Transverse colon (tissue), 4 donors: ENCODE measurements around the gene UBQLN4. TPM values are rescaled to one million over a fixed set of nuclear protein-coding genes. Genes with fewer than 3 reads are reported as not detected.
A peak's percentile ranks its signal among the peaks of the same experiment; 100 is the strongest.

Experiments
- DNase-seq: peaks from one replicate; pipeline ENCODE4 v3.0.0-alpha.2; 2019
- H3K27ac ChIP-seq, 4 donors: fragments of 200-600 bp; sonication (generic); 2 replicates each; pipeline ENCODE4 v1.5.1; 2016 to 2018; ENCODE audit warnings: inconsistent platforms in 4 of 4
- H3K27me3 ChIP-seq: fragments of 200-600 bp; sonication (generic); 2 replicates; pipeline ENCODE4 v1.5.1; 2017; ENCODE audit warnings: inconsistent platforms
- H3K36me3 ChIP-seq, 4 donors: fragments of 200-600 bp; sonication (generic); 2 replicates each; pipeline ENCODE4 v1.5.1; 2017 to 2019; ENCODE audit warnings: inconsistent platforms in 4 of 4
- H3K4me1 ChIP-seq, 4 donors: fragments of 200-600 bp; sonication (generic); 2 replicates each; pipeline ENCODE4 v1.5.1; 2017 to 2020; ENCODE audit warnings: inconsistent platforms in 4 of 4
- H3K4me3 ChIP-seq, 4 donors: fragments of 200-600 bp; sonication (generic); 1 replicate in 1 of 4; 2 replicates in 3 of 4; pipeline versions ENCODE4 v1.5.1 to v1.6.1; 2017 to 2019; ENCODE audit warnings: inconsistent platforms in 4 of 4
- H3K9me3 ChIP-seq, 2 donors: fragments of 200-600 bp; sonication (generic); 2 replicates each; pipeline ENCODE4 v1.5.1; 2017 to 2019; ENCODE audit warnings: inconsistent platforms in 2 of 2
- CTCF ChIP-seq, 5 experiments: fragments of 200-600 bp in 3 of 5; fragments of 450-650 bp in 2 of 5; sonication (generic) in 3 of 5; IDR thresholded peaks; 1 replicate in 2 of 5; 2 replicates in 3 of 5; pipeline ENCODE4 v1.5.1; 2016 to 2017; ENCODE audit warnings: antibody characterized with exemption in 5 of 5, inconsistent platforms in 3 of 5, mild to moderate bottlenecking in 2 of 5, moderate library complexity in 1 of 5
- EP300 ChIP-seq: sonication (generic); formaldehyde crosslinking; IDR thresholded peaks from one replicate; pipeline ENCODE4 v1.6.1; 2017; ENCODE audit warnings: antibody characterized with exemption, low read depth
- POLR2A ChIP-seq: fragments of 450-650 bp; IDR thresholded peaks from one replicate; pipeline ENCODE4 v1.6.1; 2016; ENCODE audit warnings: antibody characterized with exemption, mild to moderate bottlenecking, moderate library complexity
- POLR2AphosphoS5 ChIP-seq, 3 donors: sonication (generic); formaldehyde crosslinking; IDR thresholded peaks; one replicate each; pipeline ENCODE4 v1.6.1; 2016; ENCODE audit warnings: antibody characterized with exemption in 3 of 3
- WGBS, 2 donors: methylation state at CpG; one replicate each; pipeline ENCODE4 v1.1.5; 2018; ENCODE audit warnings: low coverage in 1 of 2; 5-methylcytosine and 5-hydroxymethylcytosine counted together
- in situ Hi-C, 4 donors: fragments of 200-750 bp; cut with MboI; loops; one replicate each; pipeline versions ENCODE4 v1.15.0 to v1.15.1; 2017; ENCODE audit warnings: low sequenced_read_pairs in 3 of 4, low pct_ligation_motif_present in 1 of 4, low pct_unique_long_range_greater_than_20kb in 1 of 4
- intact Hi-C: fragments of 100-400 bp; cut with DNase I; formaldehyde crosslinking; loops from one replicate; pipeline ENCODE4 v1.15.1; 2023; ENCODE audit warnings: low total_unique reads
- total RNA-seq, 4 donors: library from RNA; depleted of rRNA; stranded (reverse); fragments of >200 nt; gene quantifications; one replicate each; pipeline ENCODE4 v1.1.0, GENCODE V29; 2016

The UBQLN4 gene
- total RNA-seq, 4 donors from 2014 or later = 7.9 to 21.3 (median 16.1) TPM

GRCh38 chr1:155993595-155993994 is 60.0 kb downstream of the UBQLN4 start:
- H3K4me1 ChIP-seq = peaks cover 7% of the 10 kb centered on the region in 4 donors
- no peak for TF ChIP-seq EP300
- TF ChIP-seq POLR2AphosphoS5 (IDR thresholded peaks at IDR 0.05) = no peak
- TF ChIP-seq POLR2A = no peak
- no peak for TF ChIP-seq CTCF (IDR thresholded peaks at IDR 0.05)
- H3K27ac ChIP-seq = no peak overlapping the region
- H3K9me3 ChIP-seq = no peaks in the 10 kb centered on the region
- intact Hi-C loops (no loop called here), in situ Hi-C loops (no loop called here)
- 40 to 79% methylated on average over 1 to 3 of the region's 3 CpGs for WGBS, 2 donors
- H3K36me3 ChIP-seq = no peaks in the 10 kb centered on the region
- no peak for DNase-seq
- H3K27me3 ChIP-seq = no peaks in the 10 kb centered on the region
- no peak overlapping the region for H3K4me3 ChIP-seq

- Histone ChIP-seq H3K27me3 (no peaks in the 10 kb centered on the region), H3K27ac (peak overlapping the region; percentile 14 to 38 (median 24)), H3K9me3 (no peaks in the 10 kb centered on the region), H3K4me3 (no peak overlapping the region), H3K4me1 (peaks cover 7 to 8% (median 7%) of the 10 kb centered on the region in 4 donors), H3K36me3 (no peaks in the 10 kb centered on the region)
- in situ Hi-C loops = no loop called here
- intact Hi-C loops = no loop called here
- no peak for TF ChIP-seq POLR2A
- TF ChIP-seq EP300 = no peak
- TF ChIP-seq CTCF (IDR thresholded peaks at IDR 0.05) = no peak
- TF ChIP-seq POLR2AphosphoS5 (IDR thresholded peaks at IDR 0.05) = no peak
- DNase-seq = no peak
- 71 to 100% methylated on average over 1 to 6 of the region's 6 CpGs for WGBS, 2 donors
Observed at GRCh38 chr1:155990005-155990739, 63.4 kb downstream of the UBQLN4 start.

- peak; percentile 75 for DNase-seq
- 45% methylated on average over 9 of the region's 9 CpGs; no CpG with 5 or more reads in 1 of the 2 donors for WGBS, 2 donors
- H3K27me3 ChIP-seq = no peaks in the 10 kb centered on the region
- H3K9me3 ChIP-seq = no peaks in the 10 kb centered on the region
- H3K4me3 ChIP-seq = peak overlapping the region in 3 of 4 donors; percentile 5 to 22 (median 13)
- in situ Hi-C loops = loop anchor here in 3 of 4 donors (5.0 to 10.0 kb wide), 2 partner anchors 52 to 55 kb away; partner anchors contain the start of gene KHDC4 (in 2 of the 3)
- peaks cover 7 to 8% (median 7%) of the 10 kb centered on the region in 4 donors for H3K4me1 ChIP-seq
- peak overlapping the region; percentile 18 to 38 (median 32) for H3K27ac ChIP-seq
- H3K36me3 ChIP-seq = no peaks in the 10 kb centered on the region
- intact Hi-C loops = loop anchor here (5.0 kb wide), 1 partner anchor 52 kb away; no protein-coding TSS in a partner anchor
- TF ChIP-seq POLR2A = no peak
- peak; percentile 98 to 99 (median 99) for TF ChIP-seq CTCF (IDR thresholded peaks at IDR 0.05)
- TF ChIP-seq POLR2AphosphoS5 (IDR thresholded peaks at IDR 0.05) = peak in 2 of 3 donors; percentile 21 to 33
Observed at GRCh38 chr1:155989242-155990004, 64.2 kb downstream of the UBQLN4 start.

Other genes starting within 250 kb of the UBQLN4 start
- 10 to 100 TPM; 36.3 to 75.6 (median 45.6) TPM for gene GON4L, start 196.6 kb downstream of the UBQLN4 start, total RNA-seq
- 1 to 10 TPM; 2.2 to 5.9 (median 3.6) TPM for gene SYT11, start 194.2 kb downstream of the UBQLN4 start, total RNA-seq
- 10 to 100 TPM in 3 of 4 donors, 1 to 10 TPM in 1; 6.4 to 23.7 (median 17.0) TPM for gene RIT1, start 142.4 kb downstream of the UBQLN4 start, total RNA-seq
- gene KHDC4, start 119.4 kb downstream of the UBQLN4 start, total RNA-seq = 100 to 1,000 TPM in 2 of 4 donors, 10 to 100 TPM in 2; 76.2 to 158 (median 98.7) TPM
- gene RXFP4, start 112.2 kb downstream of the UBQLN4 start, total RNA-seq = 10 to 100 TPM in 1 of 4 donors, 1 to 10 TPM in 2, under 1 TPM in 1; 0.80 to 11.6 (median 2.5) TPM
- 100 to 1,000 TPM; 107 to 244 (median 169) TPM for gene ARHGEF2, start 75.3 kb downstream of the UBQLN4 start, total RNA-seq
- gene SSR2, start 32.8 kb downstream of the UBQLN4 start, total RNA-seq = 100 to 1,000 TPM in 2 of 4 donors, 10 to 100 TPM in 2; 51.2 to 275 (median 168) TPM
- gene LAMTOR2, start 984 bp upstream of the UBQLN4 start, total RNA-seq = 10 to 100 TPM; 20.9 to 70.9 (median 47.5) TPM
- gene RAB25, start 7.4 kb upstream of the UBQLN4 start, total RNA-seq = 100 to 1,000 TPM; 140 to 213 (median 174) TPM
- under 1 TPM in 3 of 4 donors, not detected in 1; 0.14 to 0.60 (median 0.48) TPM for gene MEX3A, start 28.7 kb upstream of the UBQLN4 start, total RNA-seq
- 100 to 1,000 TPM; 300 to 999 (median 324) TPM for gene LMNA, start 60.9 kb upstream of the UBQLN4 start, total RNA-seq
- gene SEMA4A, start 99.8 kb upstream of the UBQLN4 start, total RNA-seq = 1 to 10 TPM in 3 of 4 donors, not detected in 1; 2.6 to 6.0 (median 4.8) TPM
- gene SLC25A44, start 140.3 kb upstream of the UBQLN4 start, total RNA-seq = 10 to 100 TPM in 3 of 4 donors, 1 to 10 TPM in 1; 9.6 to 19.9 (median 18.9) TPM
- gene PMF1, start 159.2 kb upstream of the UBQLN4 start, total RNA-seq = 10 to 100 TPM; 29.9 to 67.3 (median 52.3) TPM
- 1 to 10 TPM in 2 of 4 donors, not detected in 2; 1.6 to 2.1 TPM for gene BGLAP, start 188.4 kb upstream of the UBQLN4 start, total RNA-seq
- 1 to 10 TPM in 2 of 4 donors, not detected in 2; 1.7 to 3.1 TPM for gene PAQR6, start 194.3 kb upstream of the UBQLN4 start, total RNA-seq
- 100 to 1,000 TPM in 2 of 4 donors, 10 to 100 TPM in 2; 72.1 to 134 (median 102) TPM for gene SMG5, start 229.0 kb upstream of the UBQLN4 start, total RNA-seq
- gene TMEM79, start 230.5 kb upstream of the UBQLN4 start, total RNA-seq = 10 to 100 TPM in 1 of 4 donors, 1 to 10 TPM in 3; 2.0 to 13.1 (median 3.9) TPM
- gene GLMP, start 241.9 kb upstream of the UBQLN4 start, total RNA-seq = 10 to 100 TPM in 3 of 4 donors, 1 to 10 TPM in 1; 4.0 to 65.9 (median 38.2) TPM
- not detected for gene VHLL, start 245.5 kb upstream of the UBQLN4 start, total RNA-seq